H1 (cell line): ENCODE measurements around the gene PCBP4. TPM values are rescaled to one million over a fixed set of nuclear protein-coding genes. Genes with fewer than 3 reads are reported as not detected.

ENCODE experiments used
- CBX8 ChIP-seq: fragments of 300-800, 300-1000 bp; sonication (generic); IDR thresholded peaks from 2 replicates; pipeline ENCODE4 v1.7.1; 2016; ENCODE audit warnings: low read depth, low read length, borderline replicate concordance
- CHD1 ChIP-seq: IDR thresholded peaks from 2 replicates; pipeline ENCODE4 v1.6.1; 2012; ENCODE audit warnings: low read depth, low read length, improper control_type of control experiment
- CHD7 ChIP-seq: fragments of 300-600 bp; sonication (generic); IDR thresholded peaks from 2 replicates; pipeline ENCODE4 v1.7.1; 2012; ENCODE audit warnings: low read length, moderate library complexity, mild to moderate bottlenecking, inconsistent platforms; ENCODE audit not compliant: insufficient replicate concordance
- MAFK ChIP-seq: IDR thresholded peaks from 2 replicates; pipeline ENCODE4 v1.6.1; 2012; ENCODE audit warnings: low read depth, mild to moderate bottlenecking, improper control_type of control experiment, low read length
- NANOG ChIP-seq: IDR thresholded peaks from 2 replicates; pipeline ENCODE4 v1.6.1; 2011; ENCODE audit warnings: low read length, low read depth, mild to moderate bottlenecking, inconsistent platforms; ENCODE audit not compliant: insufficient read depth, poor library complexity, severe bottlenecking
- SIN3A ChIP-seq, 2 experiments: IDR thresholded peaks in 1 of 2; conservative IDR thresholded peaks in 1 of 2; 2 replicates each; pipeline ENCODE4 v1.6.1; 2011 to 2012; ENCODE audit warnings: low read length in 2 of 2, improper control_type of control experiment in 1 of 2, low read depth in 1 of 2, mild to moderate bottlenecking in 1 of 2
- SP1 ChIP-seq: IDR thresholded peaks from 2 replicates; pipeline ENCODE4 v1.6.1; 2011; ENCODE audit warnings: low read depth, low read length
- TBP ChIP-seq: IDR thresholded peaks from 2 replicates; pipeline ENCODE4 v1.6.1; 2011; ENCODE audit warnings: low read depth, low read length, improper control_type of control experiment
- ZNF274 ChIP-seq: IDR thresholded peaks from 2 replicates; pipeline ENCODE4 v1.7.0; 2012; ENCODE audit warnings: low read length, borderline replicate concordance; ENCODE audit errors: extremely low read depth
- polyA plus RNA-seq, 7 experiments: library from polyadenylated mRNA; depleted of rRNA in 3 of 7; stranded (reverse) in 5 of 7; unstranded in 2 of 7; fragments of >200 nt in 5 of 7; fragments of 200-250 nt in 2 of 7; gene quantifications; 1 replicate in 5 of 7; 2 replicates in 1 of 7; 4 replicates in 1 of 7; pipeline versions ENCODE4 v1.2.1 to v1.2.3, GENCODE V29; 2011 to 2013; ENCODE audit warnings: missing spikeins in 2 of 7, mixed read lengths in 2 of 7
- total RNA-seq: library from RNA; stranded (reverse); fragmentation: NEBNext Ultra II Directional; extraction: Animal tissue kit (Norgen Biotek cat#: 25700); gene quantifications from 2 replicates; pipeline ENCODE4 v1.2.1, GENCODE V29; 2021
- TF ChIP-seq, protein P1 (sequence below): IDR thresholded peaks from 2 replicates; pipeline ENCODE4 v1.6.1; 2011; ENCODE audit warnings: low read length, improper control_type of control experiment

The PCBP4 gene
- total and polyA plus RNA-seq, 2 of the 8 experiments (the other 6 are each of a cell fraction or from before 2014, with no cell fraction given) = 16.4 to 34.1 TPM

DNA sequence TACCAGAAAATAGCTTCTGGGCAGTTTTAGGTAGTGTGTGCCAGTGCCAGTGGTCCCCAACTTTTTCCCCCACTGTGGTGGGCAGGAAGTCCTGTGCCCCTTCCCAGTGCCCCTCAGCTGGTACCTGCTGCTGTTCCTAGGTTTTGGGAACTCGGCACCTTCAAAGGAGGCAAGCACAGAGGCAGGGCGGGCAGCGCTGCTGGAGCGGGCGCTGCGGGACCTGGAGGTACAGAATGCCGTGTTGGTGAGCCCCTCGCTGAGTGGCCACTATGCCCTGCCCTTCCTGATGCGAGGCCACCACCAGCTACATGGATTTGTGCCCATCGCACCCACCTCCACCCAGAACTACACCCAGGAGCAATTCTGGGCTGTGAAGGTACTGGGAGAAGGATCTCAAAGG, 13.0 kb upstream of the PCBP4 start (continued):
- TF ChIP-seq CHD7 (no peak), CHD1 (no peak), TBP (no peak), ZNF274 (no peak), NANOG (no peak), CBX8 (no peak), SP1 (no peak), MAFK (no peak), SIN3A (conservative IDR thresholded peaks at IDR 0.05 in 1 of 2, IDR thresholded peaks at IDR 0.05 in 1 of 2; ENCODE audit: low read depth in 1 of 2, low read length in 2 of 2) (no peak)
- TF ChIP-seq, protein P1, sequence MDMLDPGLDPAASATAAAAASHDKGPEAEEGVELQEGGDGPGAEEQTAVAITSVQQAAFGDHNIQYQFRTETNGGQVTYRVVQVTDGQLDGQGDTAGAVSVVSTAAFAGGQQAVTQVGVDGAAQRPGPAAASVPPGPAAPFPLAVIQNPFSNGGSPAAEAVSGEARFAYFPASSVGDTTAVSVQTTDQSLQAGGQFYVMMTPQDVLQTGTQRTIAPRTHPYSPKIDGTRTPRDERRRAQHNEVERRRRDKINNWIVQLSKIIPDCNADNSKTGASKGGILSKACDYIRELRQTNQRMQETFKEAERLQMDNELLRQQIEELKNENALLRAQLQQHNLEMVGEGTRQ = no peak
